ENCODE measurements around the gene RAB27A. TPM values are rescaled to one million over a fixed set of nuclear protein-coding genes. Genes with fewer than 3 reads are reported as not detected.
A peak's percentile ranks its signal among the peaks of the same experiment; 100 is the strongest.
"Not testable (repeated sequence)": the region's sequence is repeated elsewhere in the genome, so short reads cannot be mapped to it uniquely, and the experiment has no call there.

RAB27A gene
- total RNA-seq, 2 donors from 2014 or later, result 203 to 205 TPM

GRCh38 chr15:55254916-55255679 lies 34.5 kb downstream of the RAB27A start:
- DNase-seq (no peak), ATAC-seq (replicated peaks in 1 of 2) (no peak)

DNA sequence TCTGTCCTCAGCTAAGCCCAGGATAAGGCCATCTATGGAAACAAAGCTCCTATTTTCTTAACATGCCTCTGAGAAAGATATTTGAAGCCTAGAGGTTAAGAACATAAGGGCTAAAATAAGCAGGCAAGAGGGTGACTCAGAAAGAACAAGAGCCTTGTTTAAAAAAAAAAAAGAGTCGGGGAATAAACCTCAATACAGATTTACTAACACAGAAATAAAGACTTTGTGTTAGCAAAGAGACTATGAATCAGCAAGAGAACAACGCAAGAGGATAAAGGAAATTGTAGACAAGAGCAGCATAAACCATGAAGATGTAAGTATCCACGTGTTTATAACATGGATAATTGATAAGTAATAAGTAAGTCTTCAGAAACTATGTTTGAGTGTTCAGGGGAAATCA lies 36.0 kb downstream of the RAB27A start:
- Mint-ChIP-seq H3K9me3 (no peaks in the 10 kb centered on the region), H3K27me3 (ENCODE audit: low read depth) (no peaks in the 10 kb centered on the region), H3K4me1 (ENCODE audit: low read depth) (peaks cover 86% of the 10 kb centered on the region), H3K36me3 (ENCODE audit: insufficient read depth in 2 of 2) (peaks cover 21 to 37% of the 10 kb centered on the region in 2 donors), H3K4me3 (peak overlapping the region; percentile 41 to 79), H3K27ac (peak overlapping the region; percentile 95)
- ATAC-seq (replicated peaks in 1 of 2), result peak; percentile 50 to 63
- DNase-seq, result no peak

More at GRCh38 chr15:55254916-55255679, 34.5 kb downstream of the RAB27A start:
- peak overlapping the region; percentile 69 to 89 for H3K4me3 Mint-ChIP-seq
- no peaks in the 10 kb centered on the region for H3K9me3 Mint-ChIP-seq
- peaks cover 83% of the 10 kb centered on the region for H3K4me1 Mint-ChIP-seq (ENCODE audit: low read depth)
- peaks cover 22 to 36% of the 10 kb centered on the region in 2 donors for H3K36me3 Mint-ChIP-seq (ENCODE audit: insufficient read depth in 2 of 2)
- H3K27me3 Mint-ChIP-seq (ENCODE audit: low read depth), result no peaks in the 10 kb centered on the region
- peak overlapping the region; percentile 94 for H3K27ac Mint-ChIP-seq

DNA sequence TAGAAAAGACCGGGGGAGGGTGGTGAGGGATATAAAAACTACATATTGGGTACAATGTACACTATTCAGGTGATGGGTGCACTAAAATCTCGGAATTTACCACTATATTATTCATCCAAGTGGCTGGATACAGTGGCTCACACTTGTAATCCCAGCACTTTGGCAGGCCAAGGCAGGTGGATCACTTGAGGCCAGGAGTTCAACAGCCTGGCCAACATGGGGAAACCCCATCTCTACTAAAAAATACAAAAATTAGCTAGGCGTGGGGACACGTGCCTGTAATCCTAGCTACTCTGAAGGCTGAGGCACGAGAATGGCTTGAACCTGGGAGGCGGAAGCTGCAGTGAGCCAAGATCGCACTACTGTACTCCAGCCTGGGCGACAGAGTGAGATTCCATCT lies 37.4 kb downstream of the RAB27A start:
- Mint-ChIP-seq H3K4me1 (ENCODE audit: low read depth) (peaks cover 85% of the 10 kb centered on the region), H3K4me3 (peak overlapping the region in 1 of 2 donors; percentile 5), H3K36me3 (ENCODE audit: insufficient read depth in 2 of 2) (peaks cover 24 to 44% of the 10 kb centered on the region in 2 donors)
- DNase-seq; H3K27me3 Mint-ChIP-seq (ENCODE audit: low read depth); H3K27ac Mint-ChIP-seq; H3K9me3 Mint-ChIP-seq; ATAC-seq (replicated peaks in 1 of 2): not testable (repeated sequence)

DNA sequence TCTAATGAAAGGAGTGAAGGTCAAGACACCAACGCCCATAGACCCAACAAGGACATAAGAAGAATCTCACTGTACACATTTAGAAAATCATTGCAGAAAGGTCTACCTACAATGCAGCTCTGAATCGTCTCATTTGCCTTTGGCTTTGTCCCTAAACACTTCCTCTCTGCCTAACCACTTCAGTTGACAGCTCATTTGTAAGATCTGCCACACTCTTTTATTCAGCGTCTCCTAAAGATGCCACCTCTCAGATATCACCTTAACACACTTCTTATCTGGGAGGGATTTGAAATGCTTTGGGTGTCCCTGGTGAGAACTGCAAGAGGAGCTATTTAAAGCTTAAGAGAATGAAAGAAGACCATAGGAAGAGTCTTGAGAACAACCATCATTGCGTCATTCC lies 38.7 kb downstream of the RAB27A start:
- Mint-ChIP-seq H3K27me3 (ENCODE audit: low read depth) (no peaks in the 10 kb centered on the region), H3K4me1 (ENCODE audit: low read depth) (peaks cover 85% of the 10 kb centered on the region), H3K36me3 (ENCODE audit: insufficient read depth in 2 of 2) (peaks cover 19 to 39% of the 10 kb centered on the region in 2 donors), H3K4me3 (peak overlapping the region; percentile 36 to 56), H3K27ac (peak overlapping the region; percentile 38), H3K9me3 (no peaks in the 10 kb centered on the region)
- ATAC-seq (replicated peaks in 1 of 2) (peak in 1 of 2 donors; percentile 33), DNase-seq (no peak)

GRCh38 chr15:55250392-55250791 lies 39.2 kb downstream of the RAB27A start:
- DNase-seq (no peak), ATAC-seq (replicated peaks in 1 of 2) (peak in 1 of 2 donors; percentile 20)
- H3K36me3 Mint-ChIP-seq (ENCODE audit: insufficient read depth in 2 of 2), result peaks cover 17 to 33% of the 10 kb centered on the region in 2 donors
- no peaks in the 10 kb centered on the region for H3K27me3 Mint-ChIP-seq (ENCODE audit: low read depth)
- peak overlapping the region; percentile 38 for H3K27ac Mint-ChIP-seq
- H3K4me1 Mint-ChIP-seq (ENCODE audit: low read depth), result peaks cover 85% of the 10 kb centered on the region
- peak overlapping the region in 1 of 2 donors; percentile 36 for H3K4me3 Mint-ChIP-seq
- no peaks in the 10 kb centered on the region for H3K9me3 Mint-ChIP-seq

DNA sequence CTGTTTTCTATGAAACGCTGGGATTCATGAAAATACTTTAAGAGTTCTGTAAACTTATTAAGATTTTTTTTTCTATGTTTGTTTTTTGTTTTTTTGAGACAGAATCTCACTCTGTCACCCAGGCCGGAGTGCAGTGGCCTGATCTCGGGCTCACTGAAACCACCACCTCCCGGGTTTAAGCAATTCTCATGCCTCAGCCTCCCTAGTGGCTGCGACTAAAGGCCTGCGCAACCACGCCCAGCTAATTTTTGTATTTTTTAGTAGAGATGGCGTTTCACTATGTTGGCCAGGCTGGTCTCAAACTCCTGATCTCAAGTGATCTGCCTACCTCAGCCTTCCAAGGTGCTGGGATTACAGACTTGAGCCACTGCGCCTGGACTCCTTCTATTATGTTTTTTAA lies 39.7 kb downstream of the RAB27A start:
- not testable (repeated sequence) for H3K4me3 Mint-ChIP-seq; H3K9me3 Mint-ChIP-seq; ATAC-seq (replicated peaks in 1 of 2); DNase-seq; H3K27ac Mint-ChIP-seq; H3K27me3 Mint-ChIP-seq (ENCODE audit: low read depth)
- Mint-ChIP-seq H3K36me3 (ENCODE audit: insufficient read depth in 2 of 2) (peaks cover 15 to 28% of the 10 kb centered on the region in 2 donors), H3K4me1 (ENCODE audit: low read depth) (peaks cover 85% of the 10 kb centered on the region)

DNA sequence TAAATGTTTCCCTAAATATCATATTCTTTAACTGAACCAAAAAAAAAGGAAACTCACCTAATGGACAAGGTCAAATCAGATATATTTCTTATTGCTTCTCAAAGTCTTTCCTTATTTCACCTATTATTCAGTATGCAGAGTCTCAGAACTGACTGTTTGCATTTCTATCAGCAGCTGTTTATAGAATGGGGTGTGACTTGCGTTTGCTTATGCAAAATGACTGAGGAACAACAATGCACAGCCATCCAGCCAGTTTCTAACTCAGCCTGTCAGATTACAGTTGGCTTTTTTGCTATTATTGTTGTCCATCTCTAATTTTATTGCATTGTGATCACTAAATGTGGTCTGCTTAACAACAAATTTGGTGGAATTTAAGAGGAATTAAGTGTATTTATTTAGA lies 40.7 kb downstream of the RAB27A start:
- Mint-ChIP-seq H3K9me3 (no peaks in the 10 kb centered on the region), H3K4me1 (ENCODE audit: low read depth) (peaks cover 89% of the 10 kb centered on the region), H3K36me3 (ENCODE audit: insufficient read depth in 2 of 2) (peaks cover 15 to 31% of the 10 kb centered on the region in 2 donors), H3K27me3 (ENCODE audit: low read depth) (no peaks in the 10 kb centered on the region), H3K27ac (no peak overlapping the region), H3K4me3 (no peak overlapping the region)
- DNase-seq (no peak), ATAC-seq (replicated peaks in 1 of 2) (no peak)

GRCh38 chr15:55247766-55248427 lies 41.7 kb downstream of the RAB27A start:
- DNase-seq (no peak), ATAC-seq (replicated peaks in 1 of 2) (peak; percentile 31 to 50)
- no peaks in the 10 kb centered on the region for H3K27me3 Mint-ChIP-seq (ENCODE audit: low read depth)
- peaks cover 13 to 35% of the 10 kb centered on the region in 2 donors for H3K36me3 Mint-ChIP-seq (ENCODE audit: insufficient read depth in 2 of 2)
- no peaks in the 10 kb centered on the region for H3K9me3 Mint-ChIP-seq
- peaks cover 91% of the 10 kb centered on the region for H3K4me1 Mint-ChIP-seq (ENCODE audit: low read depth)
- H3K27ac Mint-ChIP-seq, result peak overlapping the region; percentile 3
- H3K4me3 Mint-ChIP-seq, result peak overlapping the region; percentile 17 to 31

GRCh38 chr15:55247311-55247710 lies 42.3 kb downstream of the RAB27A start:
- ATAC-seq (replicated peaks in 1 of 2), result no peak
- no peak for DNase-seq
- H3K36me3 Mint-ChIP-seq (ENCODE audit: insufficient read depth in 2 of 2), result peaks cover 13 to 35% of the 10 kb centered on the region in 2 donors
- peak overlapping the region; percentile 3 for H3K27ac Mint-ChIP-seq
- peak overlapping the region in 1 of 2 donors; percentile 31 for H3K4me3 Mint-ChIP-seq
- H3K27me3 Mint-ChIP-seq (ENCODE audit: low read depth), result no peaks in the 10 kb centered on the region
- no peaks in the 10 kb centered on the region for H3K9me3 Mint-ChIP-seq
- H3K4me1 Mint-ChIP-seq (ENCODE audit: low read depth), result peaks cover 91% of the 10 kb centered on the region

DNA sequence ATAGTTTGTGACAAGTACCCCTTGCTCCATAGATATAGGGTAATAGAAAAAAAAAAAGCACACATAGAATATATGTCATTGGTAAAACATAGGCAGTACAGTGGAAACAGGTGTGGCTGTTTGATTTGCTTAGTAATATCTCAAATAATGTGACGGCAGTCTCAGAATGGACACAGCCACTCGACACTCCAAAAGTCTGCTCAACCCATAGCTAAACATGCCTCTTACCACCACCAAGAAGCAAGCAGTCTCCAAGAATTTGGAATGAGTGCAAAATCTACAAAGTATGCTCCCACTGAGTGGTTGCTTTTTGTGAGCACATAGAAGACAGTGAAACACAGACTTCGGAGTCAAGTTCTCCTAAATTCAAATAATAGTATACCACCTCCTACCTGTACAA lies 43.0 kb downstream of the RAB27A start:
- Mint-ChIP-seq H3K4me1 (ENCODE audit: low read depth) (peaks cover 91% of the 10 kb centered on the region), H3K4me3 (peak overlapping the region in 1 of 2 donors; percentile 20), H3K27ac (peak overlapping the region; percentile 58), H3K27me3 (ENCODE audit: low read depth) (no peaks in the 10 kb centered on the region), H3K36me3 (ENCODE audit: insufficient read depth in 2 of 2) (peaks cover 9 to 31% of the 10 kb centered on the region in 2 donors), H3K9me3 (no peaks in the 10 kb centered on the region)
- DNase-seq (no peak), ATAC-seq (replicated peaks in 1 of 2) (no peak)

- Mint-ChIP-seq H3K27me3 (ENCODE audit: low read depth) (no peaks in the 10 kb centered on the region), H3K4me3 (peak overlapping the region in 1 of 2 donors; percentile 7), H3K36me3 (ENCODE audit: insufficient read depth in 2 of 2) (peaks cover 8 to 24% of the 10 kb centered on the region in 2 donors), H3K9me3 (no peaks in the 10 kb centered on the region), H3K4me1 (ENCODE audit: low read depth) (peaks cover 90% of the 10 kb centered on the region), H3K27ac (peak overlapping the region; percentile 76)
- DNase-seq (no peak), ATAC-seq (replicated peaks in 1 of 2) (peak; percentile 64 to 75)
These were observed 44.6 kb downstream of the RAB27A start for GRCh38 chr15:55245059-55245458.

DNA sequence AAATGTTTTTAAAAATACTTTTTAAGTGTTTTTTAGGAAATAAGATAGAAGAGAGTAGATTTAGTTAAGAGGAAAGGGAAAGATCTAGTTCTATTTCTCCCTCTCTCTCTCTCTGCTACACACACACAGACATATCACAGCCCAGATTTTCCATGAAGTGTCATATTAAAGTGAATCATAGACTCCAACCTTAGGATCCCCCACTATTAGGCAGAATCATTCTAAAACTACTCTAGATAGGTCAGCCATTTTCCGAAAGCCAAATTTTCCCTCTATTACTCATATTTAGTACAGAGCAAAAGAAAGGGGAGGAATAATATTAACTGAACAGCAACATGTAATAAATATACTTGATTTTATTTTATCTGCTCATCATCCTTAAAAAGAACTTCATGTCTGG lies 47.7 kb downstream of the RAB27A start:
- Mint-ChIP-seq H3K27me3 (ENCODE audit: low read depth) (no peaks in the 10 kb centered on the region), H3K27ac (peak overlapping the region; percentile 94), H3K9me3 (peaks cover 0 to 2% of the 10 kb centered on the region in 2 donors), H3K36me3 (ENCODE audit: insufficient read depth in 2 of 2) (peaks cover 7 to 31% of the 10 kb centered on the region in 2 donors), H3K4me3 (peak overlapping the region; percentile 27 to 52), H3K4me1 (ENCODE audit: low read depth) (peaks cover 99% of the 10 kb centered on the region)
- DNase-seq, result no peak
- ATAC-seq (replicated peaks in 1 of 2), result peak in 1 of 2 donors; percentile 10

DNA sequence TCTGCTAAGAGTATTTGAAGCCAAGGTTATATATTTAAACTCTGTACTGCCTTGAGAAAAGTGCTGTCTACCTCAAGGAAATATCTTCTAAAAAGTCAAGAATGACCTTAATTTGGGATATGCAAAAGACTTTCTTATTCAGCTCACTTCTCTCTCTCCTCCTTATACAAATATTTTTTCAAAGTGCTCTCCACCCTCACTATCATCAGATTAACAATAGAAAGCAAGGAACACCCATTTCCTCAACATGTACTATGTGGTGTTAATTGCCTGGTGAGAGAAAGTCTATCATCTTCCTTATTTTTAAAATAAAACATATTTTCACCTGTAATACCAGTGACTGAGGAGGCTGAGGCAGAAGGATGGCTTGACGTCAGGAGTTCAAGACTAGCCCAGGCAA lies 48.4 kb downstream of the RAB27A start:
- peaks cover 9 to 35% of the 10 kb centered on the region in 2 donors for H3K36me3 Mint-ChIP-seq (ENCODE audit: insufficient read depth in 2 of 2)
- DNase-seq (no peak), ATAC-seq (replicated peaks in 1 of 2) (no peak)
- peak overlapping the region in 1 of 2 donors; percentile 13 for H3K4me3 Mint-ChIP-seq
- H3K4me1 Mint-ChIP-seq (ENCODE audit: low read depth), result peaks cover 98% of the 10 kb centered on the region
- H3K27me3 Mint-ChIP-seq (ENCODE audit: low read depth), result no peaks in the 10 kb centered on the region
- H3K27ac Mint-ChIP-seq, result peak overlapping the region; percentile 64
- H3K9me3 Mint-ChIP-seq, result peaks cover 0 to 2% of the 10 kb centered on the region in 2 donors

All from activated T-cell treated with anti-CD3 and anti-CD28 coated beads, Interleukin-2, amount 50 U/mL, for 72 hours (primary cell).